ENCODE data around the gene PCNX1. TPM values are rescaled to one million over a fixed set of nuclear protein-coding genes. Genes with fewer than 3 reads are reported as not detected.

Gene PCNX1
- polyA plus RNA-seq, 10 donors, result 19.7 to 32.1 (median 23.7) TPM

DNA sequence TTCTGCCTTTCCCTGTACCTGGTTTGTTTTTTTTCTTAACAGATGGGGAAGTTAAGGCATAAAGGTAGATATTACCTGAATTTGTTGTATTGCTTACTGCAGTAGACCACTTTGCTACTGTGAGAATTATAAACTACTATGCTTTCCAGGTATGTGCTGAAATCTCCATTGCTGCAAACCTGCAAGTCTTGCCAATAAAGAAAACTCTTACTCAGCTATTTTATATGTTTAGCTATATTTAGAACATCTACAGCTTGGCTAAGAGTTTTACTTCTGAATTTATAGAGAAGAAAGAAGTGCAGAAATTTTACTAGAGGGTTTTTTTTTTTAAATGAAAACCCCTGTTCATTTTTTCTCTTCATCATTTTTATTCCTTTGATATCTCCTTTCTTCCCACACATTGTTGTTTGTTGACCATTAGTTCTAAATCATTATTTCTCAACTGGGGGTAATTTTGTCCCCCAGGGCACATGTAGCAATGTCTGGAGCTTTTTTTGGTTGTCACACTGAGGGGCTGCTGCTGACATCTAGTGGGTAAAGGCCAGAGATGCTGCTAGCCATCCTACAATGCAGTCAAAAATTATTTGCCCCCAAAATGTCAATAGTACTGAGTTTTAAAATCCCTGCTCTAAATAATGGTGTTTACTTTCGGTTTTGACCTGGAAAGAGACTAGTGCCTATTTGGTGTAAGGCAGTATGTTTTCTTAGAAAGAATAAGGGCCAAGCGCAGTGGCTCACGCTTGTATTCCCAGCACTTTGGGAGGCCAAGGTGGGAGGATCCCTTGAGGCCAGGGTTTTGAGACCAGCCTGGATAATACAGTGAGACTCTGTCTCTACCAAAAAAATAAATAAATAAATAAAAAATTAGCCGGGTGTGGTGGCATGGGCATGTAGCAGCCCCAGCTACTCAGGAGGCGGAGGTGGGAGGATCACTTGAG, 48.6 kb downstream of the PCNX1 start:
- DNase-seq, result peak in 2 of 3 donors; percentile 16 to 34

DNA sequence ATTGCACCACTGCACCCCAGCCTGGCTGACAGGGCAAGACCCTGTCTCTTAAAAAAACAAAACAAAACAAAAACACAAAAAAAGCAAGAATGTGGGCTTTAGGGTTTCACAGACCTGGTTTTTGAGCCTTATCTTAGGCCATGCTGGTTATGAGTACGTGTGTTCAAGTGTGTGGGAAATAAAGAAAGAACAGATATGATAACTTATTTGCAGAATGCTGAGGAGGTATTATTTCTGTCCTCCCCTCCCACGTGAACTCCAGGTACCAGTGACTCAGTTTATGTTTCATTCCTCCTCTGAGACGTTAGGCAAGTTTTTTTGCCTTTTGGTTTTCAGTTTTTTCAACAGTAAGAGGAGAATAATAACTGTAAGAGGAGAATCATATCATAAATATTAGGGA, 49.3 kb downstream of the PCNX1 start:
- no peak for DNase-seq

DNA sequence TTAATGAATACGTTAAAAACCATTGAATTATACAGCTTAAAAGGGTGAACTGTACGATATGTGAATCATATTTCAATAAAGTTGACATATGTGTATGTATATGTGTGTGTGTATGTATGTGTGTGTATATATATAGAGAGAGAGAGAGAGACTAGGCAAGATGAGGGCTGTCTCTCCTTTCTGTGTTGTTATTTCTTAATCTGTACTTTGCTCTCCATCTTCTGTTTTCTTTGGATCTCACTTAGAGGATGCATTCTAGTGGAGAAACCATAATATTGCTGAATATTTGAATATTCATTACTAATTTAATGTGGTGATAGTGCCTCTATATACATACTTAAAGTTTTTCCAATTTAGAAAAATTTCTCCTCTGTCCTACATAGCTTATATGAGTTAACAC, 50.5 kb downstream of the PCNX1 start:
- no peak for DNase-seq

DNA sequence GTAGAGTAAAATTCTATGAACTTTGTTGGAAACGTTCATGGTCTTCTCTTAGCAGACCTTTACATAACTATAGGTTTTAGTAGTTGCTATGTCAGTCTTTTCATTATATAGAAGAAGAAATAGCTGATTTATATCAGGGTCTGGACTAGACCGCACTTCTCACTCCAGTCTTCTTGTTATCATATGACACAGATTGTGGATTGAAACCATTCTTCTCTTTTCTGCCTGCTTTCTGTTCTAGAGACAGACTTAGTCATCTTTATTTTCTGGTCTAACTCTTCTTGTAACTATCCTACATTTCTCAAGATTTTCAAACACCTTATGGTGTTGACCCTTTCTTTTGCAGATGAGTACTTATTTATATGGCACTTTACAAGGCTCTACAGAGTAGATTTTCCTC, 55.7 kb downstream of the PCNX1 start:
- no peak for DNase-seq

DNA sequence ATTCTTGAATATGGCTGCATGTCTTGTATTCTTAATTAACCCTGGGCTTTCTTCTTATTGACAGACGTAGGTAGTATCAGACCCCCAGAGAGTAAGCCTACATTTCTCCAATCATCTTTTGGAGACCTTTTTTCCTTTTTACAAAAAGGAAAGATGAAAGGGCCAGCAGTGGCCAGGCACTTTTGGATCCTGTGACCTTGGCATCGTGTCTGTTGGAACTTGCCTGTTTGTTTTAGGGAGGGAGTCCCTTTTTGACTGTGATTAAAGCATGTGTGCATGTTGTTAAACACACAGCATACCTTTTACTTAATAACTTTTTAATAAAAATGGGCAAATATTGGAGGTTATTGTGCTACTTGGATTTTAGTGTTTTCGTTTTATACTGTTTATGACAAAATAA, 57.2 kb downstream of the PCNX1 start:
- DNase-seq, result no peak

DNA sequence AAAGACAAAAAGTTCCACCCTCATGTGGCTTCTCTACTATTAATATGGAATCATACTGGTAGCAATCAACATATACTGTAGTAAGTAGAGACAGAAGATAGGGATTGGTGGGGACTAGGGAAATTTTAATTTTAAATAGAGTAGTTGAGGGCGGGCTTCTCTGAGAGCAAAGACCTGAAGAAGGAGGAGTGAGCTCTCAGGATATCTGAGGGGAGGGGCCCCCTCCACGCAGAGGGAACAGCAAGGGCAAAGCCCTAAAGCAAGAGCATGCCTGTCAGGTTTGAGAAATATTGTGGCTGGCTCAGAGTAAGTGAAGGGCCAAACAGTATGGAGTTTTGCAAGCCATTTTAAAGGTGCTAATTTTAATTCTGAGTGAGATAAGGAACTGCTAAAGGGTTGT, 64.3 kb downstream of the PCNX1 start:
- no peak for DNase-seq

DNA sequence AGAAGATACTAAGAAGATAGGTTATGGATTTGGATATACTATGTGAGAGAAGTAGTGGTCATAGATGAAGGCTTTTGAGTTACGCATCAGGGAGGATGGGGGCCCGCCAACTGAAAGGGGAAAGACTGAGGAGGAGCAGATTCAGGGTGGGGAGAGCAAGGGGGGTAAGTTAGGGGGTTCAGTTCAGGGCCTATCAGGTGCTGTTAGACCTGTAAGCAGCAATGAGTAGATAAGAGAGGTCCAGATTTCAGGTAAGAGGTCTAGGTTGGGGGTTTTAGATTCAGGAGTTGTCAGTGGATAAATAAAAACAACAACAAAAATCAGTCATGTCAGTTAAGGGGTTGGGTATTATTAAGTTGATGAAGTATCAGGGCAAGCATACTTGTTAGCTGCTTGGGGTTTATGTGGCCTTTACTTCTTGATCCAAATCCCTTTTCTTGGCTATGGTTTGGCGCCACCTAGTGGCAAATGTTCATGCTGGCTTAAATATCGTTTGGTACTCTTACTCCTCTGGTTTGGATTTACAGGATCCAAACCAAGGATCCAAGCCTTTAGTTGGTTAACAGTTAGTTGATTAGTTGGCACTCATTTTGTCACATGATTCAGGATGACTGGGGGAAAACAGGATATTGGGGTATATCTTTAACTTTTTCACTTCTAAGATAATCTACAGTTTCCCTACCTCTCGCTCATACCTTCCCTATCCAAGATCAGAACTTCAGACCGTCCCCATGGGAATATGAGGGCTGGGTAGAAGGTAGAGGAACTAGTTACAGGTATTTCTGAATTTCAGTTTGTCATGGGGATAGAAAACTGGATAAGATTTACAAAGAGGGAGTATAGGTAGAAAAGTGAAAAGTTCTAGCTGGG, 65.1 kb downstream of the PCNX1 start:
- DNase-seq, result peak; percentile 85 to 91 (median 89)

DNA sequence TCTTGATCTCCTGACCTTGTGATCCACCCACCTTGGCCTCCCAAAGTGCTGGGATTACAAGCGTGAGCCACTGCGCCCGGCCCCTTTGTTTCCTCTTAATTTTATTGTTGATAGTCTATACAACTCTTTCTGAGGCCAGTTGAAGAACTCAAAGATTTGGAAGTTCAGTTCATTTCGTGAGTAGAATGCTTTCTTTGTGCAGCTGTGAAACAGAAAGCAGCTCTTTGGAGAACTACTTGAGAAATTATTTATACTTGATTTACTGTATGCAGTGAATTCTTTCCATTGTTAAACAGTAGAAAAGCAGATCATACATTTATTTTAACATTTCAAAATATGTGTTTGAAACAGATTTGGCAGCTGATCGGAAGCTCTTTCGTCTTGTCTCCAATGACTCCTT, 69.3 kb downstream of the PCNX1 start:
- no peak for DNase-seq

DNA sequence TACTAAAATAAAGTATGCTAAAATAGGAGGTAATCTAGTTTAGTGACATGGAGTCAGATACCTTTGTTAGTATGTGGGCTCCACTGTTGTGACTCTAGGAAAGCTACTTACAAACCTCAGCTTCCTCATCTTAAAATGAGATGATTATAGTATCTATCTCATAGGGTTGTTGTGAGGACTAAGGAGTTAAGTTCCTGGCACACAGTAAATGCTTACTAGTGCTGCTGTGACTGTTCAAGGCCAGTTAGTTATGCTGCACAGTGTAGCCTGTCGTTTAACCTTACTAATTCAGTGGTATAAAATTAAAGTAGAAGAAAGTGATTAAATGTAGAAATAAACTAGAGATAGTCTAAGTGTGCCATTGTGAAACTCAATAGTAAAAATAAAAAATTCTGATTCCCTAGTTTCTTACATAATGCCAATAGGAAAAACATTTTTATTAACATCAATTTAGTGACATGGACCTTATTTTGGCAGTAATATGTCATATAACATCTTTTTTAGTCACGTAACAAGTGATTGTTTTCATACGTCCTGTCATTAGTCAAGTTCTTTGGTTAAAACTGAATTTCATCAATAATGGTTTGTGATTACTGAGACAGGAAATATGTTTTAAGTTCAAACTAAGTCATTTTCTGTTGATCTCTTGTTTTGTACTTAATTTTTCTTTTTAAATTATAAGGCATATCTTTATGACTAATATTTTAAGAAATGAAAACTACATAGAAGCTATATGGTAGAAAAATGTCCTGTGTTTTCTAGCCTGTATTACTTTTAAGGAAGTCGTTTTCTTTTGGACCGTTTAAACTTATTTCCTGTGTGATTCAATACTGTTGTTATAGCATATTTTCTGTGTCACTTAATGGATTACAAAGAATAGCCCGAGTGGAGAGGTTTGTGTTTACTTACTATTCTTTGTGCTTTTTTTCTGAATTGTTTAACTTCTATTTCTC, 74.0 kb downstream of the PCNX1 start:
- DNase-seq, result no peak

DNA sequence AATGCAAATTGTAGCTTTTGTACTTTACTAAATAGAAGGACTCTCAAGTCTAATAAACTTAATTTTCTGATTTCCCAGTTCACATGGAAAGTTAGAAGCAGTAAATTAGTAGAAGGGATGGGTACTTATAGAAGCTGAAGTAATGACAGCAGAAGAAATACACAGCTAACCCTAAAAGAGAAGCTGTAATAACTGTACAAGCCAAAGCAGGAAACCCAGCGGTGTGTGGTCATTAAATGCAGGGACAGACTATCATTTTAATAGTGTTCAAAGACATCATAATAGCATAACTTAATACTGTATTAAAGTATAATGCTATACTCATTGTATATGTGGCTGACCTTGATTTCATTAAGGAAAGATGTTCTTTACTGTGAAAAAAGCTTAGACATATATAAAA, 74.9 kb downstream of the PCNX1 start:
- DNase-seq, result no peak

DNA sequence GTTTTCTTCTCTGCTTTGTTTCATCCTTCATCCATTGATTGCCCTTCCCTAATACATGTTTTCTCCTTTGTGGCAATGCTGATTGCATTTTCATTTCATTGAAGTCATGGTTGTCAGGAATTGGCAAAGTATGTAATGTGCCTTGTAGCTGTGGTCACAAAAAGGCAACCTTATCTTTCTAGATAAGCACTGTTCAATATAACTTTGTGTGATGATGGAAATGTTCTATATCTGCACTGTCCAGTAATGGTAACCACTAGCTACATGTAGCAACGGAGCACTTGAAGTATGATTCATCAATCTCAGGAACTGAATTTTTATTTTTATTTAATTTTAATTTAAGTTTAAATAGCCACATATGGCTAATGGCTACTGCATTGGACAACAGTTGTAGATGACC, 79.8 kb downstream of the PCNX1 start:
- DNase-seq, result no peak

DNA sequence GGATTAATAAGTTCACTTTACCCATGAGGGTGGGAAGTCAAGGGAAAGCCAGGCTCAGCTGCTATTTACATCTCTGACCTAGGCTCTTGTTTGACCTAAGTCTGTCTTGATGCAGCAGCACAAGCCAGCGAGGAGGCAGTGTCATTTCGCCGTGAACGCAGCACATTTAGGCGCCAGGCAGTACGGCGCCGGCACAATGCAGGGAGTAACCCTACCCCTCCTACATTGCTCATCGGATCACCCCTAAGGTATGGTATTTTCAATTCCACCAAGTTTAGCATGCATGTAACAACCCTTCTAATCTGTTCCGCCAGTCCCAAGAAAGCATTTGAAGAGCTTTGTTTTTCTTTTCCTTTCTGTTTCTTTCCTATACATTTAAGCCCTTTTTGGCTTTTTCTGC, 81.2 kb downstream of the PCNX1 start:
- no peak for DNase-seq

DNA sequence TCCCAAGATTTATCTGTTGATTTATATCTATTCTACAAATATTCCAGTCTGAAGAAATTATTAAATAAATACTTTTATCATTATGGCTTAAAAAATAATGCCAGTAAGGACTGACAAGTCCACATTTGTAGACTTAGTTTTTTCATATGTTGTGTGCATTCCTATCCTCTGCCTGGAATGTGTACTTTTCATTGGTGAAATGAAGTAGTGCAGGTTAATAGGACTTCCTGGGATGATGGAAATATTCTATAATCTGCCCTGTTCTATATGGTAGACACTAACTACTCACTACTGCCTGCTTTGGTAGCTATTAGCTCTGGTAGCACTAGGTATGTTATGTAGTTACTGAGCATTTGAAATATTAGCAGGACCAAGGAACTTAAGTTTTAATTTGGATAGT, 86.7 kb downstream of the PCNX1 start:
- DNase-seq, result no peak

DNA sequence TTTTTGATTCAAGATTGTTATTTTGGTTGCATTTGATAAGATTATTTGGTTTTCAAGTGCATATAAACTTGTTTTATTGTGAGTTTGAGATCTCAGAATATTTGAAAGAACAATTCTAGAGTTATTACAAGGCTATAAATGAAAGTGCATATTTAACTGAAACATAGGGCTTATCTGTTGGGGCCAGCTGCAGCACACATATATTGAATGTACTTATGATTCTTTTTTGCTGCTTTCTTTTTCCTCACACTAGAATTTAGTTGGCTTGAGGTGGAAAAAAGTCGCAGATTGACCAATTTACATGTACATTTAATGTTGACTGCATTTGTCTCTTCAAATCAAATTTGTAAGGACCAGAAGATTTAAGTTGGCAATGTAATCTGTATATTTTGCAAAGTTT, 88.0 kb downstream of the PCNX1 start:
- no peak for DNase-seq

DNA sequence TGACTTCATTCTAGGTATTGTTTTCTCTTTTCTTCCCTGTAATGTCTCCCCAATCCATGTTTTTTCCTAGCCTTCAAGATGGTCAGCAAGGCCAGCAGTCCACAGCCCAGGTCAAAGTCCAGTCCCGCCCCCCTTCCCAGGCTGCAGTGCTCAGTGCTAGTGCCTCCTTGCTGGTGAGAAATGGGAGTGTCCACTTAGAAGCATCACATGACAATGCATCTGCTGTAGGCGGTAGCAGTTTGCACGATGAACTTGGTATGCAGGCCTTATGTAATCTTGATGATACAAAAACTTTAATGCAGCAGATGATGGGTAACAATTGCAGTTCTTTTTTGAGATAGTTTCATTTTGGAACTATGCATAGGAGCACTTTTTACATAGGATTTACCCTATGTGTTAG, 88.4 kb downstream of the PCNX1 start:
- DNase-seq, result no peak

DNA sequence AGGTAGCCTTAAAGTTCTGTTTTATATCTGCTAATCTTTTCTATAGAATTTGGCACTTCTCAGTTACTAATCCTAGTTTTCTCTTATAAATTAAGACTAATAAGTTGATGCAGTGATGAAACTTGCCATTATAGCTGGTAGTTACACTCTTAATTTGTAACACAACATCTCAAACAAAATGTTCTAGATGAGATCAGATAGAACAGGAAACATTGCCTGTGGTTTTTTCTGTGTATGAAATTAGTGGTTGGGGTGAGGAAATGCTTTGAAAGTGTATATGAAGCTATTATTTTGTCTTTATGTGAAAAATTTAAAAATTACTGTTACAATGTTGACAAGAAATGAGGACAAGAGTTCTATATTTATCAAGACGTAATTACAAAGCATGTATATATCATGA, 91.9 kb downstream of the PCNX1 start:
- no peak for DNase-seq

DNA sequence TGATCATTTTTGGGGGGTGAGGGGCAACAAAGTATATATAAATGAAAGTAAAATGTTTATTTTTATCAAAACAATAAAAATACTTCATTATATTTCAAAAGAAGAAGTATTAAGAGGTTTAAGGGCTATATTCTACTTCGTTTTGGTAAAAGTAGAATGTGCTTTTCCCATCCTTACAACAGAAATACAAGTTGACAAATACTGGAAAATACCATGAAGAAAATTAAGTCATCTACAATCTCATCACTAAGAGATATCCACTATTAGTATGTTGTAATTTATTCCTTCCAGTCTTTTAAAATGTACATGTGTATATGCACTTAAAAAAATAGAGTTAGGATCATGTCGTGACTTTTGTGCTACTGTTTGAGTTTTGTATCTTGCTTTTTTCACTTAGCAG, 92.8 kb downstream of the PCNX1 start:
- no peak for DNase-seq

DNA sequence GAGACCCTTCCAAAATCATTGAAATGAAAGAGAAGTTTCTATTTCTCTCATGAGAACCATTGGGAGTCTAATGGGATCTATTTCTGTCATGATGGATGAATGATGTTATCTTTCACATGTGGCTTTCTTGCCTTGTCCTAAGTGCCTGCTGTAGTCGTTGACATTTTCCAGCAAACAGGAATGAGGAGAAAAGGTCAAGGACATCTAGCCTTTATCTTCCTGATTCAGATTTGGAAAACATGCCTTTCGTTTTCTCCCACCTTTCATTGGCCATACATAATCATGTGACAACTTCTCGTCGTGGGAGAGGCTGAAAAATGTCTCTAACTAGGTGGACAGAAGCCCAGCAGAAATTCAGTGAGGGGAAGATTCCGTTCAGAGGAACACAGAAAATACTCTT, 94.5 kb downstream of the PCNX1 start:
- no peak for DNase-seq

DNA sequence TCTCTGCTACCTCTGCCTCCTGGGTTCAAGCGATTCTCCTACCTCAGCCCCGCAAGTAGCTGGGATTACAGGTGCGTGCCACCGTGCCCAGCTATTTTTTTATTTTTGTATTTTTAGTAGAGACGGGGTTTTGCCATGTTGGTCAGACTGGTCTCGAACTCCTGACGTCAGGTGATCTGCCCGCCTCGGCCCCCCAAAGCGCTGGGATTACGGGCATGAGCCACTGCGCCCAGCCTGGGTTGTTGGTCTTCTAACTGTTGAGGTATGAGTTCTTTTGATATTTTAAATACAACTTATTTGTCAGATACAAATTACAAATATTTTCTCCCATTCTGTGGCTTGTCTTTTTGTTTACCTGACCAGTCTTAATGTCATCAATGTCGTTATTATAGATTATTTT, 95.9 kb downstream of the PCNX1 start:
- no peak for DNase-seq

DNA sequence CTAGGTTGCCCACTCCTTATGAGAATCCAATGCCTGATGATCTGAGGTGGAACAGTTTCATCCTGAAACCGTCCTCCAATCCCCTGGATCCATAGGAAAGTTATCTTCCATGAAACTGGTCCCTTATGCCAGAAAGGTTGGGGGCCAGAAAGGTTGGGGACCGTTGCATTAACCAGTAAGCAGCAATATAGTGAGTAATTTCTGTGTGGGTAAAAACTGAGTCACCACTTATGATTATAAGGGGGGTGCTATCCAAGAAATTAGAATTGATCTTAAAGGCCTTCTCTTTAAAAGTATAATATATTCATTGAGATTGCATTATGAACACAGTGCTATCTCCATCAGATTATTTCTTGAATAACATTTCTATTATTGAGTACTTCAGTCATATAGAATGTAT, 97.2 kb downstream of the PCNX1 start:
- DNase-seq, result no peak

DNA sequence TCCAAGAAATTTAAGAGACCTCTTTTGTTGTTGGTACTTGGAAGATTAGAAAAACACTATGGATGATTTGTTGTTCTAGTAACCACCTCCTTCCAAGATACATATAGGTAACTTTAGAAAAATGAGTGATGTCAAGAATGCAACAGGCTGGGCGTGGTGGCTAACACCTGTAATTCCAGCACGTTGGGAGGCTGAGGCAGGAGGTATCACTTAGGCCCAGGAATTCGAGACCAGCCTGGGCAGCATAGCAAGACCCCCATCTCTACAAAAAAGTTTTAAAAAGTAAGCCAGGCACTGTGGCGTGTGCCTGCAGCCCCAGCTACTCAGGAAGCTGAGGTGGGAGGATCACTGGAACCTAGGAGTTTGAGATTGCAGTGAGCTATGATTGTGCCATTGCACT, 97.8 kb downstream of the PCNX1 start:
- no peak for DNase-seq

DNA sequence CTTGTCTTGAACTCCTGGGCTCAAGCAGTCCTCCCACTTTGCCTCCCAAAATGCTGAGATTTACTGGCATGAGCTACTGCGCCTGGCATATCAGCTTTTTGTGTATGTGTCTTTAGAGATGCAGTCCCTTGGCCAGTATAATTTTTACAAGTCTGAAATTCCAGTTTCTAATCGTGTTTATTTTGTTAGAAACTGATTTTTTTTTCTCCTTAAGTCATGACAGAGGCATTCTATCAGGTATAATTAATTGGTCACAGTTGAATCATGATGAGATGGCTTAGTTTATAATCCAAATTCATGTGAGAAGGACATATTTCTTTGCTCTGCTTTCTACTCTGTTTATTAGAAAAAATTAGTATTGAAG, 98.9 kb downstream of the PCNX1 start:
- no peak for DNase-seq
